K562 (cell line): ENCODE measurements around the gene MATN1. TPM values are rescaled to one million over a fixed set of nuclear protein-coding genes. Genes with fewer than 3 reads are reported as not detected.
A peak's percentile ranks its signal among the peaks of the same experiment; 100 is the strongest.

Experiments
- ARID3B ChIP-seq: fragments of 250-450 bp; sonication (Bioruptor Pico); IDR thresholded peaks from 2 replicates; pipeline ENCODE4 v1.4.0; 2020; ENCODE audit warnings: borderline replicate concordance
- DEAF1 ChIP-seq: fragments of 450-650 bp; formaldehyde crosslinking; IDR thresholded peaks from 2 replicates; pipeline ENCODE4 v1.4.0; 2020; ENCODE audit warnings: mild to moderate bottlenecking, moderate library complexity
- DMBX1 ChIP-seq: fragments of 250-450 bp; sonication (Bioruptor Pico); IDR thresholded peaks from 2 replicates; pipeline ENCODE4 v1.8.0; 2022; ENCODE audit warnings: inconsistent platforms, mild to moderate bottlenecking, moderate library complexity, borderline replicate concordance
- ELF2 ChIP-seq: fragments of 250-450 bp; sonication (Bioruptor Pico); IDR thresholded peaks from 2 replicates; pipeline ENCODE4 v1.5.0; 2021; ENCODE audit warnings: mild to moderate bottlenecking
- ERF ChIP-seq: fragments of 450-650 bp; formaldehyde crosslinking; IDR thresholded peaks from 2 replicates; pipeline ENCODE4 v1.4.0; 2020; ENCODE audit warnings: mild to moderate bottlenecking, mixed read lengths
- MYC ChIP-seq, 2 experiments: fragments of 250-450 bp in 1 of 2; sonication (Bioruptor Pico) in 1 of 2; IDR thresholded peaks; 2 replicates each; pipeline versions ENCODE4 v1.5.1 to v1.6.1; 2012 to 2021; ENCODE audit warnings: low read depth in 2 of 2, borderline replicate concordance in 1 of 2, improper control_type of control experiment in 1 of 2, low read length in 1 of 2, mild to moderate bottlenecking in 1 of 2, moderate library complexity in 1 of 2
- POLR2G ChIP-seq: fragments of 200-400 bp; formaldehyde crosslinking; IDR thresholded peaks from 2 replicates; pipeline ENCODE4 v1.6.1; 2017; ENCODE audit warnings: low read depth, mild to moderate bottlenecking, antibody characterized with exemption, low read length, moderate library complexity
- RBFOX2 ChIP-seq: fragments of 200-400 bp; formaldehyde crosslinking; IDR thresholded peaks from 2 replicates; pipeline ENCODE4 v1.6.1; 2017; ENCODE audit warnings: low read depth, mild to moderate bottlenecking, low read length, moderate library complexity
- RBM39 ChIP-seq: fragments of 200-400 bp; formaldehyde crosslinking; optimal IDR thresholded peaks from 2 replicates; pipeline ENCODE3; 2018; ENCODE audit warnings: low read depth, low read length
- RREB1 ChIP-seq: fragments of 250-450 bp; sonication (Bioruptor Pico); IDR thresholded peaks from 2 replicates; pipeline ENCODE4 v1.4.0; 2020
- ZFP1 ChIP-seq: fragments of 450-650 bp; formaldehyde crosslinking; IDR thresholded peaks from 2 replicates; pipeline ENCODE4 v1.4.0; 2020; ENCODE audit warnings: mild to moderate bottlenecking, mixed read lengths
- polyA plus RNA-seq, 8 experiments: library from polyadenylated mRNA; depleted of rRNA in 4 of 8; stranded (reverse) in 5 of 8; unstranded in 3 of 8; fragments of >200 nt; fragmentation: Nextera tagmentation in 2 of 8; fragmentation: Illumina TruSeq in 1 of 8; extraction: Ambion mirVana in 2 of 8; extraction: Trizol in 1 of 8; gene quantifications; 2 replicates each; pipeline versions ENCODE4 v1.2.1 to v1.2.3, GENCODE V29; 2011 to 2014; ENCODE audit warnings: inconsistent platforms in 1 of 8, missing spikeins in 1 of 8
- total RNA-seq, 7 experiments: library from RNA; depleted of rRNA in 6 of 7; stranded (reverse); fragments of >200 nt in 6 of 7; fragmentation: Illumina TruSeq in 2 of 7; extraction: Trizol in 2 of 7; gene quantifications; 2 replicates each; pipeline versions ENCODE4 v1.2.1 to v1.2.3, GENCODE V29; 2011 to 2021; ENCODE audit warnings: low replicate concordance in 1 of 7

MATN1 gene
- total and polyA plus RNA-seq, 9 of the 15 experiments (the other 6 are each of a cell fraction or from before 2014, with no cell fraction given): 0.10 to 2.3 (median 1.2) TPM

GRCh38 chr1:30728832-30729638 is 5.7 kb upstream of the MATN1 start (continued):
- TF ChIP-seq ARID3B: 0 out of 2 replicates have a peak, but pooled peaks have one; percentile 13
- TF ChIP-seq ELF2 (CRISPR knock-in tag): 0 out of 2 replicates have a peak, but pooled peaks have one; percentile 59
- 0 out of 2 replicates have a peak, but pooled peaks have one; percentile 19 for TF ChIP-seq DEAF1
- peak; percentile 88 for TF ChIP-seq ERF
- TF ChIP-seq MYC (IDR thresholded peaks at IDR 0.05; ENCODE audit: low read depth, low read length): no peak
- peak; percentile 25; the same call in 1 of the 2 replicates for TF ChIP-seq MYC (CRISPR knock-in tag; IDR thresholded peaks at IDR 0.05; ENCODE audit: borderline replicate concordance, low read depth)
- peak; percentile 57 for TF ChIP-seq POLR2G
- 0 out of 2 replicates have a peak, but pooled peaks have one; percentile 11 for TF ChIP-seq RREB1 (CRISPR knock-in tag)
- TF ChIP-seq RBM39: no peak
- peak; percentile 46; the same call in 1 of the 2 replicates for TF ChIP-seq DMBX1
- TF ChIP-seq RBFOX2: peak; percentile 29; the same call in 1 of the 2 replicates
- TF ChIP-seq ZFP1 (CRISPR knock-in tag): peak; percentile 36; the same call in 1 of the 2 replicates
